ENCODE measurements around the gene MARVELD3.
"Not testable (repeated sequence)": the region's sequence is repeated elsewhere in the genome, so short reads cannot be mapped to it uniquely, and the experiment has no call there.

Gene MARVELD3

DNA sequence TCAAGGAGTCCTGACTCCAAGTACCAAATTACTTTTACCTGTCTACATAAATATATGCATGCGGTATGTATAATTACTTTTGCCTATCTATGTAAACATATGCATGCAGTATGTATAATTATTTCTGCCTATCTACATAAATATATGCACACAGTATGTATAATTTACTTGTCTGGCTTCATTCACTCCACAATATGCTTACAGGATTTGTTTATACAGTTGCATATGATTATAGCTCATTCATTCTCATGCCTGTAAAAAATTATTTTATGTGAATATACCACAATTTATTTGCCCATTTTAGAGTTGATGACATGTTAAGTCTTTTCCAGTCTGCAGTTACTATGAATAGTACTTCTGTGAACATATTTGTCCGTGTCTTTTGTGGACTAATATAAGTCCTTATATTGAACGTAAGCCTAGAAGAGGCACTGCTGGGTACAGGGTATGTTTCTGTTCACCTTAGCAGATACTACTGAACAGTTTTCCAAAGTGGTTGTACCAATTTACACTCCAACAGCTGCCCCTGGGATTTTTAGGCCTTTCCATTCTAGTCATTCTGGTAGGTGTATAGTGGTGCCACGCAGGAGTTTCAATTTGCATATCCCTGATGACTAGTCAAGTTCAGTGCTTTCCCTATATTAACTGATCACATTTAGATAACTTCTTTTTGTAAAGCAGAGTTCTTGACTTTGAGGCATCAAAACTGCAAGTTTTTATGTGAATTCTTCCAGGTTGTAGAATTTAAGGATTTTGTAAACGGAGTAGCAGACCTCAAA is 47.0 kb downstream of the MARVELD3 start:
- no peak for DNase-seq

DNA sequence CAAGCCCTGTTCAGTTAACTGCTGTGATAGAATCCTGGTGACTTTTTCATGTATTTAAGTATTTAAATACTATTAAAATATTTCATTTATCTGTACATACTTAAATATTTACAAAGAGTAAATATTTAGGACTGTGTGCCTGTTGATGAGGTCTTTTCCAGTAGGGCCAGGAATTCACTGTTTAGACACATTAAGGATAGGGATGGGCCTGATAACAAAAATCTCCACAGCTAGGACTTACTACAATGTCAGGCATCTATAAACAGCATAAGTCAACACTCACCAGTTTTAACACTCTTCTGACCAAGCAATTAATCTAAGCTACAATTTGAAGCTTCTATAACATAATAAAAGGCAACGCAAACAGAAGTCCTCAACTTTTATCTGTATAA is 47.6 kb downstream of the MARVELD3 start:
- DNase-seq: no peak

DNA sequence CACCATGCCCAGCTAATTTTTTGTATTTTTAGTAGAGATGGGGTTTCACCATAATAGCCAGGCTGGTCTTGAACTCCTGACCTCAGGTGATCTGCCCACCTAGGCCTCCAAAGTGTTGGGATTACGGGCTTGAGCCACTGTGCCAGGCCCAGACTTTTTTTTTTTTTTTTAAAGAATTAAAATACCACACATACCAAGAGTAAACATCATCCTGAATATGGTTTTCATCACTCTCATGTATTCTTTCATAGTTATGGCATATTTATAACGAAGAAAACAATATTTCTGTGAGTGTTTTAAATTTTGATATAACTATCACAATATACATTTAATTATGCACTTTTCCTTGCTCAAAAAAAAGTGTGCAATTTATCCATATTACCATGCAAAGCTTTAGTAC is 48.2 kb downstream of the MARVELD3 start:
- no peak for DNase-seq

DNA sequence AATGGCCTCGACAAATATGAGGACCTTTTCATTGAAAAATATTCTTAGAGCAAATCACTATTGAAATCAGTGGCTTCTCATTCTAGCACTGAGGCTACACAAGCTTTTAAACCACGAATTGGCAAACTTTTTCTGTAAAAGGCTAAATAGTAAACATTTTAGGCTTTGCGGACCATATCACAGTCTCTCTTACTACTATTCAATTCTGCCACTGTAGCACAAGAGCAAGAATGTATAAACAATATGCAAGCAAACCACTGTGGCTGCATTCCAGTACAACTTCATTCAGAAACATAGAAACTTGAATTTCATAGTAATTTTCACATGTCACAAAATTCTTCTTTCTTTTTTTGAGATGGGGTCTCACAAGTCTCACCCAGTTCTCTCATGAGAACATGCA is 49.4 kb downstream of the MARVELD3 start:
- DNase-seq: no peak

- no peak for DNase-seq
Measured at GRCh38 chr16:71676236-71676635, 50.3 kb downstream of the MARVELD3 start.

DNA sequence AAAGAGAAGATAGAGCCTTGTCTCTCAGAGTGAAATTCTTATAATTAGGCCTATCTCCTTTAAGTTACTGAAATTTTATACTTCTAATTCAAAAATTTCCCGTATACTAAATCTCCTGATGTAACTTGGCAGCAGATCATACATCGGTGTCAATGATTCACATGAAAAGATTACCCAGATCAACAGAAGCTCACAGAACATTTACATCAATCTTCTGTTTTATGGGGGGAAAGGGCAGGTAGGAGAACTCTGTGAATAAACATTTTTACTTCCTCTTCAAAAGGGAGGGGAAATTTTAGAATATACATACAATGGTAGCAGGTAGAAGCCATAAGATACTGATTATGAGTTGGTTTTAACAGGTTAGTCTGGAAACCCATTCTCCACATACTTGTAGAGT is 55.4 kb downstream of the MARVELD3 start:
- DNase-seq: no peak

DNA sequence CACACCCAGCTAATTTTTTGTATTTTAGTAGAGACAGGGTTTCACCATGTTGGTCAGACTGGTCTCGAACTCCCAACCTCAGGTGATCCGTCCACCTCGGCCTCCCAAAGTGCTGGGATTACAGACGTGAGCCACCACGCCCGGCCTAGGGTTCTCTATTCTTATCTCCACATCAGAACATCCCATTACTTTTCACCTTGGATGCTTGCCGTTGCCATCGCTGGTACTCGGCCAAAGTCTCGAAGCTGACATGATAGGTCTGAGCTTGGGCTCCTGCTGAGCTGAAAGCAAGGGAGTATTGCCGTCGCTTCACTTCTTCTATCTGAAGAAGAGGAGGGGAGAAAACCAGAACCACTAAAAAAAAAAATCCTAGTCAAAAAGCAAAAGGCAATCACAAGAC is 58.3 kb downstream of the MARVELD3 start:
- not testable (repeated sequence) for DNase-seq
